CD1c-positive myeloid dendritic cell (primary cell): ENCODE results near the gene TAL2.
"Not testable (repeated sequence)": the region's sequence is repeated elsewhere in the genome, so short reads cannot be mapped to it uniquely, and the experiment has no call there.

Experiments used
- DNase-seq: peaks from one replicate; pipeline ENCODE4 v3.0.0-alpha.2; 2016; ENCODE audit errors: extremely low spot score

TAL2 gene

DNA sequence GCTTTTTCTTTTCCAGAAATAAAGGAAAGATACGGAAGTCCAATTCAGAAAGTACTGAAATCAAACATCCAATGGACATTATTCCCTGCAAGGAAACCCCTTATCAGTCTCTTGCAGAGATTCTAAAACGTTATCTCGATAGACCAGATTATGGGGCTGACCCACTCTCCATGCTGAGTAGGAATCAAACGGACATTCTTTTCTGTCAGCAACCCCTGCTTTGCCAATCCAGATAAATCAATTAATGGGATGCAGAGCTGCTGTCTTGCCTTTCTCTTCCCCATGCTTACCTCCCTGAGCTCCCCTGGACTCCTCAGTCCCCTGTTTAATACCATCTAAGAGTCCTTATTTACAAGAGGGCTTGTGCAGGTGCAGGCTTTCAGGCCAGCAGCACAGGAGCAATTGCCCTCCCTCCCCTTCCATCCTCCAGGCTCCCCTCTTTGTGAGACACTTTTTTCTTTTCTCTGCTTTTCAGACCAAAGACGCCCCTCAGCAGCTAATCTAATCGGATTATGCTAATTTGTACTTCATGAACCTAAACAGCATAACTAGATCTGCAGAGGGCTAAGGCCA lies 14.2 kb downstream of the TAL2 start:
- DNase-seq: no peak

GRCh38 chr9:105678163-105678562 lies 15.9 kb downstream of the TAL2 start:
- DNase-seq: no peak

DNA sequence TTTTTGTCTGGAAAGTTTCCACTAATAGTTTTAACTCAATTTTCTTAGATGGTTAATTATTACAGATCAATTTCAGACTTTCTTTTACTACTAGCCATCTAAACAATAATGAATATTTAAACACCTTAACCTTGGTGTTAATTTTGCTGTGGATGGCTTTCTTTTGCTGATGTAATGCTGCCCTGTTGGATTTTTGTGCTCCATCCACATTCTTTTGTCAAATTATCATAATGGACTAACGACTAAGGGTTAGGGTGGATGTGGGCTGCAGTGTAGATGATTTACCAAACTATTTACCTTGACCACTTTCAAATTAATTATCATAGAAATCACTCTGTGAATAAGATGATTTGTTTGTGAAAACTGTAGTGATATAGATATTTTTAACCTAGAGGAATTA lies 16.5 kb downstream of the TAL2 start:
- DNase-seq: no peak

GRCh38 chr9:105679257-105680022 lies 17.2 kb downstream of the TAL2 start:
- no peak for DNase-seq

DNA sequence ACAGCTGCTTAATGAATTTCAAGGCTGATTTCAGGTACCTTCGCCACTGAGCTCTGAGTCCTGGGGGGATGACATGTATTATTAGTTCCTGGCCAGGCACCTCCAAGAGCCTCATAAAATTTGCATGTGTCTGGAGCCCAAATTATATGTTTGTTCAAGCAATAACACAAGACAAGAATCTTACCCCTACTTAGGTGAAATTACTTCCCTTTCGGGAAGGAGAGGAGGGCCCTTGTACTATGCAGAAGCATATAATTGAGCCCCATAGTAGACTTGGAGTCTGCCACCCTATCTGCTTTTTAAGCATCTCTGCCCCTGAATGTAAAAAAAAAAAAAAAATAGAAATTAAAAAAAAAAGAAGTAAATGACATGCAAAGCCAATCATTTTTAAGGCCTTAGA lies 19.1 kb downstream of the TAL2 start:
- no peak for DNase-seq

GRCh38 chr9:105681724-105682123 lies 19.5 kb downstream of the TAL2 start:
- no peak for DNase-seq

DNA sequence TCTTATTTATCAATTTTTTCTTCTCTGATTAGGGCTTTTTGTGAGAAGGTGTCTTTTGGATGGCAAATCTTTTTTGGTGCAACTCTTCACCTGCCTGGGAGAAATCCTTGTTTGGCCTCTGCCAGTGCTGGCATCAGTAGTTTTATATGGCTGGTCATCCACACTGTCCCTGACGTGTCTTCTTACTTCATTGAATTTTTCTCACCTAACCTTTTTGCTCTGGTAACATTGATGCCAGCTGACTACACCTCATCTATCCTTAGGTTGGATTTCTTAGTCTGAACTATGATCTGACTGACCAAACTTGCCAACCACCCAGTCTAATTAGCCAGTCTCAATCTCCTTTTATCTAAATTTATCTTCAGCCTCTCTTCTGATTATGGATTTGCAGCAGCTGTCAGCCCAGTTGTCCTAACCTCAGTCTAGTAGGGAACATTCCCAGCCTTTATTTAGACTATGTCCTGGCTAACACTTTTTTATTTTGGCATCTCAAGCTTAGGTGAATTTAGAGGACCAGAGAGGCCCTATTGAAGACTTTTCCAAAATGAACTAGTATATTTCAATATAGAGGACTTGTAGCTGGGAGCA lies 21.5 kb downstream of the TAL2 start:
- no peak for DNase-seq

- no peak for DNase-seq
Observed at GRCh38 chr9:105686936-105687335, 24.7 kb downstream of the TAL2 start.

- DNase-seq: no peak
Observed at GRCh38 chr9:105690742-105691141, 28.5 kb downstream of the TAL2 start.

DNA sequence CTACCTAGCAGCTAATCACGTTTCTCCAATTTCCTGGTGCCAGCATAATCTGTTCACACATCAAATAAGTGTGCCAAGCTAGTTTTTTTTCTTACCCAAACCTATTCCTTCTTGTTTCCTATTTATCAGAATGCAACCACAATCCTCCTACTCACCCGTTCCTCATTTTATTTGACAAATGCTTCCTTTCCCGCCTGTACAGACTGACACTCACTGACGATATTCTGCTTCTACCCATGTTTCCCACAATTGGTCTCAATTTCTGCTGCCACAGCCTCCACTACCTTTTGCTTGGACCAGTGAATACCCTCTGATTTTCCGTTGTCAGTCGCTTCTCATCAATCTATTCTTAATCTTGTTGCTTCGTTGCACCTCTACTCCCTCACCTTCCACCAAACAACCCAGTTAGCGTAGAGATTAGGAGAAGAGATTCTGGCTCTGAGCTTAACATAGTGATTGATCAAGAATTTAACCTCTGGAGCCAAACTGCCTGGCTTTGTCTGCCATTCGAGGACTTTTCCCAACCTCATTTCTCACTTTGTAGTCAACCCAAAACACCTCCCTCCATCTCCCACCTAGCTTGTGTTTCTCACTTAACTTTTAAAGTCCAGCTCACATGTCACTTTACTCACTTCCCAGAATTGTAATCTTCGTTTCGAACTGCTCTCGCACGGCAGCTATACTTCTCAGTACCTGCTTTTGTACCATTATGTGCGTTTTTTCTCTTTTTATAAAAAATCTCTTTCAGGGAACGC lies 31.4 kb downstream of the TAL2 start:
- peak; percentile 69 for DNase-seq

DNA sequence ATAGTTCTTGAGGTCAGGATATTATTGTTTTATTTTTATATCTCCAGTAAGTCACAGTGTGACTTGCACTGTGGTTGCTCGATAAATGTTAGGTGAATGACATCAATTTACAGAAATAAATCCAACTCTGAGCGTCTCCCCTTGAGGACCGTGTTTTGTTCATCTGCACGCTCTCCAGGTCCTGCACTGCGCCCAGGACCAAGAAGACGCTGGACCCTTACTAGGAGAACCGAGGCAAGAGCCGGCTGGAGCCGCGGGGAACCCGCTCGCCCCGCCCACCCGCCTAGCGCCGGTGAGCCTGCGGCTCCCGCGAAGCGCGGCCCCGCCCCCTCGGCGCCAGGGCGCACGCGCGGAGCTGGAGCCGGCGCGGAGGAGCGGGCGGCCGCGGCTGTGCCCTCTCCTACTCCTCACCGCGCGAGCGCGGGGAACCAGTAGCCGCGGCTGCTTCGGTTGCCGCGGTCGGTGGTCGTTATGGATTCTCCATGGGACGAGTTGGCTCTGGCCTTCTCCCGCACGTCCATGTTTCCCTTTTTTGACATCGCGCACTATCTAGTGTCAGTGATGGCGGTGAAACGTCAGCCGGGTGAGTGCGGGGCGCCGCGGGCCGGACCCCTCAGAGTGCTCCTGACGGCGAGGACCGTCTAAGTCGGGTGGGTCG lies 32.1 kb downstream of the TAL2 start, which contains the start of gene TMEM38B:
TMEM38B (plus strand) TSS at position 352 of the 658 bp plus-strand sequence; CDS start at position 472, 120 bp downstream.
- peak; percentile 92 for DNase-seq

GRCh38 chr9:105694848-105695581 lies 32.8 kb downstream of the TAL2 start:
- peak; percentile 70 for DNase-seq

GRCh38 chr9:105696219-105696793 lies 34.0 kb downstream of the TAL2 start:
- no peak for DNase-seq

- no peak for DNase-seq
Observed at GRCh38 chr9:105697871-105698270, 35.6 kb downstream of the TAL2 start.

DNA sequence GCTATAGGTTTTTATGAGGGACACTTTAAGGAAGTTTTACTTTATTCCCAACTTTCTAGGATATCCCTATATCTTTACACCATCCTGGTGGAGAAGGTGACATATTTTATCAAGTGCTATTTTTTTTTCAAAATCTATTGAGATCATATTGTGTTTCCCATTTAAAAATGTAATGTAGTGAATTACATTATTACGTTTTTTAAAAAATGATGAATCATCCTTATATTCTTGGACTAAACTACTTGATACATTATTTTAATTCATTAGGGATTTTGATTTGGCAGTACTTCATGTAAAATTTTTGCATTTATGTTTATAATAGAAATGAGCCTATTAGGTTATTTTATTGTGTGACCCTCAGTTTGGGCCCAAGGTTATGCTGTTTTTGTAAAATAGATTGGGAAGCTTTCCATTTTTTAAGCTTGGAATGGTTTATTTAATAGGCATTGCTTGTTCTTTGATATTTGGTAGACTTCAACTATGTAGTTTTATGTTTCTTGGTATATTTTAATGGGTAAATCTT lies 36.2 kb downstream of the TAL2 start:
- DNase-seq: no peak

DNA sequence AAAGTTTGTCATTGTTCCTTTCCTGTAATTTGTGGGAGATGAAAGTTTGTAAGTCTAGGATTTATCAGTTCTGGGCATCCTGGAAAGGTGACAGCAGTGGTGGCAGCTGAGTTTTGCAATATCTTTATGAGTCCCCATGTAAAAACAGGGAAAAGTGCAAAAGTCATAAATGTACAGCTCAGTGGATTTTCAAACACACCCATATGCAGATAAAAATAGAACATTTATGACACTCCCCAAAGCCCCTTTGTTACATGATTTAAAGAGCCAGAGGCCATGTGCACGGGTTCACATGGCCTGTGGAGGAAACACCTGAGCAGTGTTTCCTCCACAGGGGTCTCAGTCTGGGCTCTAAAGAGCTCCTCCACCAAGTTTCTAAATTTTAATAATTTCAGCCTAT lies 38.4 kb downstream of the TAL2 start:
- no peak for DNase-seq

- DNase-seq: no peak
Observed at GRCh38 chr9:105701145-105701544, 38.9 kb downstream of the TAL2 start.

DNA sequence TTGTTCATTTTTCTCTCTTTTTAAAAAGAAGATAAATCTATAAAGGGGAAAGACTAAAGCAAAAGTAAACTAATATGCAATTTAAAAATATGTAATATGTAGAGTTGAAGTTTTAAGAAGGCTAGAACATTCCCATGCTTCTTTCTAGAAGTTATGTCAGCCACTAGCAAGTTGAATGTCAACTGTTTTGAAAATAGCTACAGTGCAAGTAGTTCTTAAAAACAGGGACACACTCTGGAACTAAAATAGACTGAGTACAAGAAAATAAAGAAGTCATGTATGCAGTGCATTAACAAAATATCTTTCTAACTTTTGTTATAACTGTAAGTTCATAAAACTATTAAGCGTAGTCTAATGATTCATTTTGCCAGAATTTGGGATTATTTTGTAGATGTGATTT lies 40.0 kb downstream of the TAL2 start:
- DNase-seq: no peak

GRCh38 chr9:105703638-105704037 lies 41.4 kb downstream of the TAL2 start:
- not testable (repeated sequence) for DNase-seq

GRCh38 chr9:105706156-105706555 lies 43.9 kb downstream of the TAL2 start:
- DNase-seq: no peak

GRCh38 chr9:105708405-105708804 lies 46.1 kb downstream of the TAL2 start:
- no peak for DNase-seq
